ENCODE data around the gene CFL2. TPM values are rescaled to one million over a fixed set of nuclear protein-coding genes. Genes with fewer than 3 reads are reported as not detected.

CFL2 gene
- total and polyA plus RNA-seq, 2 of the 13 experiments (the other 11 are each of a cell fraction or from before 2014, with no cell fraction given) = 114 to 158 TPM

GRCh38 chr14:34699873-34700621, 14.3 kb downstream of the CFL2 start (continued):
- TF ChIP-seq AKNA (CRISPR knock-in tag; IDR thresholded peaks at IDR 0.05; ENCODE audit: borderline replicate concordance) (no peak), HMG20A (CRISPR knock-in tag; IDR thresholded peaks at IDR 0.05; ENCODE audit: borderline replicate concordance) (peak; percentile 67), CBX1 (IDR thresholded peaks at IDR 0.05; ENCODE audit: low read depth) (no peak), EP300 (IDR thresholded peaks at IDR 0.05; ENCODE audit: low read depth in 2 of 2, low read length in 2 of 2) (peak; percentile 60 to 66; a peak in 3 of 4 replicates), EP300 (CRISPR knock-in tag; IDR thresholded peaks at IDR 0.05; ENCODE audit: borderline replicate concordance) (no peak), SIX4 (CRISPR knock-in tag; IDR thresholded peaks at IDR 0.05) (peak; percentile 69; the same call in 1 of the 2 replicates), ATF4 (CRISPR knock-in tag; IDR thresholded peaks at IDR 0.05) (peak in 1 of 2 experiments; percentile 77; a peak in 2 of 4 replicates), CREB1 (IDR thresholded peaks at IDR 0.05) (no peak), CREB1 (CRISPR knock-in tag; IDR thresholded peaks at IDR 0.05) (no peak; the same call in 1 of the 2 replicates), FOXP1 (IDR thresholded peaks at IDR 0.05) (no peak), FOXP1 (CRISPR knock-in tag; IDR thresholded peaks at IDR 0.05) (peak; percentile 43), GATAD2A (CRISPR knock-in tag; IDR thresholded peaks at IDR 0.05) (peak; percentile 60; the same call in 1 of the 2 replicates), ZNF674 (CRISPR knock-in tag; IDR thresholded peaks at IDR 0.05; ENCODE audit: low read depth) (no peak), KMT2A (CRISPR knock-in tag; IDR thresholded peaks at IDR 0.05) (no peak), YEATS2 (CRISPR knock-in tag; IDR thresholded peaks at IDR 0.05; ENCODE audit: borderline replicate concordance) (no peak), MEF2D (CRISPR knock-in tag; IDR thresholded peaks at IDR 0.05) (0 out of 2 replicates have a peak, but pooled peaks have one; percentile 66)
- TF ChIP-seq, protein P1, sequence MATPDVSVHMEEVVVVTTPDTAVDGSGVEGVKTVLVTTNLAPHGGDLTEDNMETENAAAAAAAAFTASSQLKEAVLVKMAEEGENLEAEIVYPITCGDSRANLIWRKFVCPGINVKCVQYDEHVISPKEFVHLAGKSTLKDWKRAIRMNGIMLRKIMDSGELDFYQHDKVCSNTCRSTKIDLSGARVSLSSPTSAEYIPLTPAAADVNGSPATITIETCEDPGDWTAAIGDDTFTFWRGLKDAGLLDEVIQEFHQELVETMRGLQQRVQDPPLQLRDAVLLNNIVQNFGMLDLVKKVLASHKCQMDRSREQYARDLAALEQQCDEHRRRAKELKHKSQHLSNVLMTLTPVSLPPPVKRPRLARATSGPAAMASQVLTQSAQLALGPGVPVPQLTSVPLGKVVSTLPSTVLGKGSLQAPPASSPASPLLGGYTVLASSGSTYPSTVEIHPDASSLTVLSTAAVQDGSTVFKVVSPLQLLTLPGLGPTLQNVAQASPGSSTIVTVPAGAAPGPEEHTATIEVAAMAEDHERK (CRISPR knock-in tag; IDR thresholded peaks at IDR 0.05; ENCODE audit: low read depth) = no peak

Measured in HepG2 (cell line).